HepG2 (cell line): ENCODE results near the gene DLX4. TPM values are rescaled to one million over a fixed set of nuclear protein-coding genes. Genes with fewer than 3 reads are reported as not detected.

Experiments
- KDM3A ChIP-seq: IDR thresholded peaks from 2 replicates; pipeline ENCODE4 v1.6.1; 2018; ENCODE audit warnings: low read depth, missing compliant biosample characterization
- XRCC5 ChIP-seq: fragments of 200-400 bp; formaldehyde crosslinking; optimal IDR thresholded peaks from 2 replicates; pipeline ENCODE3; 2017; ENCODE audit warnings: mild to moderate bottlenecking, low read length
- ZNF230 ChIP-seq: sonication (generic); formaldehyde crosslinking; IDR thresholded peaks from 2 replicates; pipeline ENCODE4 v1.4.0; 2020; ENCODE audit warnings: mild to moderate bottlenecking, missing genetic modification reagents
- ZNF562 ChIP-seq: sonication (generic); formaldehyde crosslinking; IDR thresholded peaks from 2 replicates; pipeline ENCODE4 v1.8.0; 2022; ENCODE audit warnings: missing genetic modification reagents, borderline replicate concordance
- polyA plus RNA-seq, 8 experiments: library from polyadenylated mRNA; depleted of rRNA in 3 of 8; stranded (reverse) in 7 of 8; unstranded in 1 of 8; fragments of >200 nt; fragmentation: Illumina TruSeq in 4 of 8; extraction: Trizol in 4 of 8; gene quantifications; 2 replicates each; pipeline versions ENCODE4 v1.2.1 to v1.2.3, GENCODE V29; 2011 to 2016; ENCODE audit warnings: low read depth in 4 of 8, missing spikeins in 1 of 8, mixed read lengths in 1 of 8; ENCODE audit not compliant: insufficient read depth in 1 of 8
- total RNA-seq, 5 experiments: library from RNA; depleted of rRNA; stranded (reverse); fragments of >200 nt; fragmentation: Illumina TruSeq; extraction: Trizol; gene quantifications; 2 replicates each; pipeline ENCODE4 v1.2.3, GENCODE V29; 2016; ENCODE audit warnings: low read depth in 1 of 5
- TF ChIP-seq, protein P1 (sequence below): sonication (generic); formaldehyde crosslinking; IDR thresholded peaks from 2 replicates; pipeline ENCODE4 v1.9.0; 2022; ENCODE audit warnings: low read depth, missing genetic modification reagents
- TF ChIP-seq, protein P2 (sequence below): sonication (generic); formaldehyde crosslinking; IDR thresholded peaks from 2 replicates; pipeline ENCODE4 v1.4.0; 2020; ENCODE audit warnings: missing genetic modification reagents
- TF ChIP-seq, protein P3 (sequence below): sonication (generic); formaldehyde crosslinking; IDR thresholded peaks from 2 replicates; pipeline ENCODE4 v1.8.1; 2023; ENCODE audit warnings: mild to moderate bottlenecking, moderate library complexity, missing genetic modification reagents
- TF ChIP-seq, protein P4 (sequence below): sonication (generic); formaldehyde crosslinking; IDR thresholded peaks from 2 replicates; pipeline ENCODE4 v1.9.0; 2021; ENCODE audit warnings: missing genetic modification reagents, mild to moderate bottlenecking, borderline replicate concordance
- TF ChIP-seq, protein P5 (sequence below): sonication (generic); formaldehyde crosslinking; IDR thresholded peaks from 2 replicates; pipeline ENCODE4 v1.4.0; 2020; ENCODE audit warnings: mild to moderate bottlenecking, missing genetic modification reagents
- TF ChIP-seq, protein P6 (sequence below): sonication (generic); formaldehyde crosslinking; IDR thresholded peaks from 2 replicates; pipeline ENCODE4 v1.4.0; 2020; ENCODE audit warnings: missing genetic modification reagents

Gene DLX4
- total and polyA plus RNA-seq, 2 of the 13 experiments (the other 11 are each of a cell fraction or from before 2014, with no cell fraction given): 0.55 to 2.3 TPM

DNA sequence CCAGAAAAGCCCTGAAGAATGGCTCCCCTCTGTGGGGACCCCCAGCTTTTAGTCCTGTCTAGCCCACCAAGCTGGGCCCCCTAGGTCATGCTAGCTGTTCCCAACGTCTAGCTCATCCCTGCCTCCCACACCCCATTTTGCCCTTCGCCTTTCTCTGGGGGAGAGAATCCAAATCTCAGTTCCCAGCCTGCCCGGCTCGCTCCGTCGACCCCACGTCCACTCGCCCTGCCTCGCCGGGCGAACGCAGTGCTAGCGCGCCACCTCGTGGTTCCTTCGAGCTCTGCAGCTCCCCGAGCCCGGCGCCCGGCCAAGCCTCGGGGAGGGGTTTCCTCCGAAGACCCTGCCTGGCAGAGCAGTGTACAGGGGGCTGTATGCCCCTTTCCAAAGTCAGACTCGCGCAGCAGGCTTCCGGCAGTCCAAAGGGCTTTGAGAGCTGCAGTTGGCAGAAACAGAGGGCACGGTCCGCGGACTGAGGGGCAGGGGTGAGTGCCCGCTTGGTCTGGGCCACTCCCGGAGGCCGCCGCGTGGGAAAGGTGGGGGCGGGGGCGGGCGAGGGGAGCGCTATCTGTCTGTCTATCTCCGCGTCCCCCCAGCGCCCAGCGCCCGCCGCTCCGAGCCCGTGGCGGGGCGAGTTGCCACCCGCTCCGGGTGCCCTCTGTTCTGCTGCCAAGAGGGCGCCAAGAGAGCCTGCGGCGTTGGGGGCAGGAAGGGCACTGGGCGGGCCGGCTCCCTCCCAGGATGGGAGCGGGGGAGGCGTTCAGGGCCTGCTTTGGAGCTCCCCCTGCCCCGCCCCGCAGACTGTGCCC, 27.7 kb downstream of the DLX4 start (continued):
- TF ChIP-seq, protein P1, sequence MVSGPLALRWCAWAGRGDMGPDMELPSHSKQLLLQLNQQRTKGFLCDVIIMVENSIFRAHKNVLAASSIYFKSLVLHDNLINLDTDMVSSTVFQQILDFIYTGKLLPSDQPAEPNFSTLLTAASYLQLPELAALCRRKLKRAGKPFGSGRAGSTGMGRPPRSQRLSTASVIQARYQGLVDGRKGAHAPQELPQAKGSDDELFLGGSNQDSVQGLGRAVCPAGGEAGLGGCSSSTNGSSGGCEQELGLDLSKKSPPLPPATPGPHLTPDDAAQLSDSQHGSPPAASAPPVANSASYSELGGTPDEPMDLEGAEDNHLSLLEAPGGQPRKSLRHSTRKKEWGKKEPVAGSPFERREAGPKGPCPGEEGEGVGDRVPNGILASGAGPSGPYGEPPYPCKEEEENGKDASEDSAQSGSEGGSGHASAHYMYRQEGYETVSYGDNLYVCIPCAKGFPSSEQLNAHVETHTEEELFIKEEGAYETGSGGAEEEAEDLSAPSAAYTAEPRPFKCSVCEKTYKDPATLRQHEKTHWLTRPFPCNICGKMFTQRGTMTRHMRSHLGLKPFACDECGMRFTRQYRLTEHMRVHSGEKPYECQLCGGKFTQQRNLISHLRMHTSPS: peak; percentile 42; the same call in 1 of the 2 replicates
- TF ChIP-seq, protein P2, sequence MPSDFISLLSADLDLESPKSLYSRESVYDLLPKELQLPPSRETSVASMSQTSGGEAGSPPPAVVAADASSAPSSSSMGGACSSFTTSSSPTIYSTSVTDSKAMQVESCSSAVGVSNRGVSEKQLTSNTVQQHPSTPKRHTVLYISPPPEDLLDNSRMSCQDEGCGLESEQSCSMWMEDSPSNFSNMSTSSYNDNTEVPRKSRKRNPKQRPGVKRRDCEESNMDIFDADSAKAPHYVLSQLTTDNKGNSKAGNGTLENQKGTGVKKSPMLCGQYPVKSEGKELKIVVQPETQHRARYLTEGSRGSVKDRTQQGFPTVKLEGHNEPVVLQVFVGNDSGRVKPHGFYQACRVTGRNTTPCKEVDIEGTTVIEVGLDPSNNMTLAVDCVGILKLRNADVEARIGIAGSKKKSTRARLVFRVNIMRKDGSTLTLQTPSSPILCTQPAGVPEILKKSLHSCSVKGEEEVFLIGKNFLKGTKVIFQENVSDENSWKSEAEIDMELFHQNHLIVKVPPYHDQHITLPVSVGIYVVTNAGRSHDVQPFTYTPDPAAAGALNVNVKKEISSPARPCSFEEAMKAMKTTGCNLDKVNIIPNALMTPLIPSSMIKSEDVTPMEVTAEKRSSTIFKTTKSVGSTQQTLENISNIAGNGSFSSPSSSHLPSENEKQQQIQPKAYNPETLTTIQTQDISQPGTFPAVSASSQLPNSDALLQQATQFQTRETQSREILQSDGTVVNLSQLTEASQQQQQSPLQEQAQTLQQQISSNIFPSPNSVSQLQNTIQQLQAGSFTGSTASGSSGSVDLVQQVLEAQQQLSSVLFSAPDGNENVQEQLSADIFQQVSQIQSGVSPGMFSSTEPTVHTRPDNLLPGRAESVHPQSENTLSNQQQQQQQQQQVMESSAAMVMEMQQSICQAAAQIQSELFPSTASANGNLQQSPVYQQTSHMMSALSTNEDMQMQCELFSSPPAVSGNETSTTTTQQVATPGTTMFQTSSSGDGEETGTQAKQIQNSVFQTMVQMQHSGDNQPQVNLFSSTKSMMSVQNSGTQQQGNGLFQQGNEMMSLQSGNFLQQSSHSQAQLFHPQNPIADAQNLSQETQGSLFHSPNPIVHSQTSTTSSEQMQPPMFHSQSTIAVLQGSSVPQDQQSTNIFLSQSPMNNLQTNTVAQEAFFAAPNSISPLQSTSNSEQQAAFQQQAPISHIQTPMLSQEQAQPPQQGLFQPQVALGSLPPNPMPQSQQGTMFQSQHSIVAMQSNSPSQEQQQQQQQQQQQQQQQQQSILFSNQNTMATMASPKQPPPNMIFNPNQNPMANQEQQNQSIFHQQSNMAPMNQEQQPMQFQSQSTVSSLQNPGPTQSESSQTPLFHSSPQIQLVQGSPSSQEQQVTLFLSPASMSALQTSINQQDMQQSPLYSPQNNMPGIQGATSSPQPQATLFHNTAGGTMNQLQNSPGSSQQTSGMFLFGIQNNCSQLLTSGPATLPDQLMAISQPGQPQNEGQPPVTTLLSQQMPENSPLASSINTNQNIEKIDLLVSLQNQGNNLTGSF: no peak
- TF ChIP-seq, protein P3, sequence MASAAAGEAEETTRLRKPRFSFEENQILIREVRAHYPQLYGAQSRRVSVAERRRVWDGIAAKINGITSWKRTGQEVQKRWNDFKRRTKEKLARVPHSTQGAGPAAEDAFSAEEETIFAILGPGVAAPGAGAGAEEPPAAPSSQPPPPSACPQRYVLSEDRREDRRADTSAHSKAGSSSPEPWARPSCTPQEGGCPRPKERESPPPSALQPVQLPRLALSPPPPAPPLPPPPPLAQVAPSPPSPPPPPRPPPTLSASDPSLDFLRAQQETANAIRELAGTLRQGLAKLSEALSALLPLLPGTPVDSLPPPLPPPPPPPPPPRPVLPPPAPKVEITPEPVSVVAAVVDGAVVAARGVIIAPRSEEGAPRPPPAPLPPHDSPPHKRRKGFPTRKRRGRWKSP (CRISPR knock-in tag): peak; percentile 59; the same call in 1 of the 2 replicates
- TF ChIP-seq XRCC5: peak; percentile 92
- TF ChIP-seq ZNF230 (CRISPR knock-in tag): no peak
- no peak for TF ChIP-seq ZNF562
- TF ChIP-seq, protein P4, sequence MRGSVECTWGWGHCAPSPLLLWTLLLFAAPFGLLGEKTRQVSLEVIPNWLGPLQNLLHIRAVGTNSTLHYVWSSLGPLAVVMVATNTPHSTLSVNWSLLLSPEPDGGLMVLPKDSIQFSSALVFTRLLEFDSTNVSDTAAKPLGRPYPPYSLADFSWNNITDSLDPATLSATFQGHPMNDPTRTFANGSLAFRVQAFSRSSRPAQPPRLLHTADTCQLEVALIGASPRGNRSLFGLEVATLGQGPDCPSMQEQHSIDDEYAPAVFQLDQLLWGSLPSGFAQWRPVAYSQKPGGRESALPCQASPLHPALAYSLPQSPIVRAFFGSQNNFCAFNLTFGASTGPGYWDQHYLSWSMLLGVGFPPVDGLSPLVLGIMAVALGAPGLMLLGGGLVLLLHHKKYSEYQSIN: no peak
- TF ChIP-seq, protein P5, sequence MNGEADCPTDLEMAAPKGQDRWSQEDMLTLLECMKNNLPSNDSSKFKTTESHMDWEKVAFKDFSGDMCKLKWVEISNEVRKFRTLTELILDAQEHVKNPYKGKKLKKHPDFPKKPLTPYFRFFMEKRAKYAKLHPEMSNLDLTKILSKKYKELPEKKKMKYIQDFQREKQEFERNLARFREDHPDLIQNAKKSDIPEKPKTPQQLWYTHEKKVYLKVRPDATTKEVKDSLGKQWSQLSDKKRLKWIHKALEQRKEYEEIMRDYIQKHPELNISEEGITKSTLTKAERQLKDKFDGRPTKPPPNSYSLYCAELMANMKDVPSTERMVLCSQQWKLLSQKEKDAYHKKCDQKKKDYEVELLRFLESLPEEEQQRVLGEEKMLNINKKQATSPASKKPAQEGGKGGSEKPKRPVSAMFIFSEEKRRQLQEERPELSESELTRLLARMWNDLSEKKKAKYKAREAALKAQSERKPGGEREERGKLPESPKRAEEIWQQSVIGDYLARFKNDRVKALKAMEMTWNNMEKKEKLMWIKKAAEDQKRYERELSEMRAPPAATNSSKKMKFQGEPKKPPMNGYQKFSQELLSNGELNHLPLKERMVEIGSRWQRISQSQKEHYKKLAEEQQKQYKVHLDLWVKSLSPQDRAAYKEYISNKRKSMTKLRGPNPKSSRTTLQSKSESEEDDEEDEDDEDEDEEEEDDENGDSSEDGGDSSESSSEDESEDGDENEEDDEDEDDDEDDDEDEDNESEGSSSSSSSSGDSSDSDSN: peak; percentile 43; the same call in 1 of the 2 replicates
- peak; percentile 64 for TF ChIP-seq KDM3A (CRISPR knock-in tag)
- TF ChIP-seq, protein P6, sequence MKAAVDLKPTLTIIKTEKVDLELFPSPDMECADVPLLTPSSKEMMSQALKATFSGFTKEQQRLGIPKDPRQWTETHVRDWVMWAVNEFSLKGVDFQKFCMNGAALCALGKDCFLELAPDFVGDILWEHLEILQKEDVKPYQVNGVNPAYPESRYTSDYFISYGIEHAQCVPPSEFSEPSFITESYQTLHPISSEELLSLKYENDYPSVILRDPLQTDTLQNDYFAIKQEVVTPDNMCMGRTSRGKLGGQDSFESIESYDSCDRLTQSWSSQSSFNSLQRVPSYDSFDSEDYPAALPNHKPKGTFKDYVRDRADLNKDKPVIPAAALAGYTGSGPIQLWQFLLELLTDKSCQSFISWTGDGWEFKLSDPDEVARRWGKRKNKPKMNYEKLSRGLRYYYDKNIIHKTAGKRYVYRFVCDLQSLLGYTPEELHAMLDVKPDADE (CRISPR knock-in tag): no peak
